Hepatocyte (in vitro differentiated cells): ENCODE data around the gene MACROD2.

Experiments used
- CTCF ChIP-seq: fragments of 200-600 bp; sonication (generic); IDR thresholded peaks from 2 replicates; pipeline ENCODE4 v1.5.1; 2016; ENCODE audit warnings: antibody characterized with exemption, mild to moderate bottlenecking; ENCODE audit not compliant: poor library complexity
- EZH2 ChIP-seq: fragments of 200-600 bp; sonication (generic); IDR thresholded peaks from 2 replicates; pipeline ENCODE4 v1.6.1; 2016; ENCODE audit warnings: antibody characterized with exemption, mild to moderate bottlenecking, borderline replicate concordance
- EZH2phosphoT487 ChIP-seq: fragments of 200-600 bp; sonication (generic); IDR thresholded peaks from one replicate; pipeline ENCODE4 v1.6.1; 2018; ENCODE audit warnings: antibody characterized with exemption, mild to moderate bottlenecking, low read depth, moderate library complexity; ENCODE audit not compliant: unreplicated experiment, severe bottlenecking

GRCh38 chr20:14595051-14595450 lies 599.7 kb downstream of the MACROD2 start:
- TF ChIP-seq CTCF (no peak), EZH2 (no peak), EZH2phosphoT487 (no peak)
